Ovary (tissue), 9 donors: ENCODE measurements around the gene LIMS1. TPM values are rescaled to one million over a fixed set of nuclear protein-coding genes. Genes with fewer than 3 reads are reported as not detected.

Experiments used
- DNase-seq, 5 donors: peaks; one replicate each; pipeline ENCODE4 v3.0.0-alpha.2; 2019 to 2020
- H3K27ac ChIP-seq, 2 donors: fragments of 200-600 bp; one replicate each; pipeline versions ENCODE4 v1.5.1 to v1.8.0; 2019 to 2022
- H3K27me3 ChIP-seq: fragments of 200-600 bp; one replicate; pipeline ENCODE4 v1.8.0; 2022
- H3K36me3 ChIP-seq: fragments of 200-600 bp; sonication (generic); one replicate; pipeline ENCODE4 v1.5.1; 2019
- H3K4me1 ChIP-seq: one replicate; pipeline ENCODE4 v1.8.1; 2013; ENCODE audit warnings: mild to moderate bottlenecking, moderate library complexity; ENCODE audit not compliant: insufficient read depth
- H3K4me3 ChIP-seq: fragments of 200-600 bp; sonication (generic); one replicate; pipeline ENCODE4 v1.5.1; 2017
- H3K9me3 ChIP-seq, 2 donors: fragments of 200-600 bp in 1 of 2; sonication (generic) in 1 of 2; one replicate each; pipeline versions ENCODE4 v1.5.1 to v1.8.1; 2013 to 2019; ENCODE audit warnings: mild to moderate bottlenecking in 1 of 2, moderate library complexity in 1 of 2
- CTCF ChIP-seq, 3 donors: fragments of 450-650 bp in 2 of 3; fragments of 200-600 bp in 1 of 3; IDR thresholded peaks; one replicate each; pipeline versions ENCODE4 v1.5.1 to v1.8.0; 2016 to 2022; ENCODE audit warnings: antibody characterized with exemption in 3 of 3, mild to moderate bottlenecking in 1 of 3
- EP300 ChIP-seq: sonication (generic); formaldehyde crosslinking; IDR thresholded peaks from one replicate; pipeline ENCODE4 v1.6.1; 2017; ENCODE audit warnings: antibody characterized with exemption
- POLR2A ChIP-seq: fragments of 450-650 bp; IDR thresholded peaks from one replicate; pipeline ENCODE4 v1.6.1; 2017; ENCODE audit warnings: antibody characterized with exemption, mild to moderate bottlenecking, moderate library complexity
- WGBS, 3 donors: extraction: QIAGEN DNeasy Blood & Tissue Kit in 1 of 3; methylation state at CpG; one replicate each; pipeline versions ENCODE4 v1.1.5 to v1.1.7; 2013 to 2017; 5-methylcytosine and 5-hydroxymethylcytosine counted together
- intact Hi-C, 4 donors: fragments of 100-400 bp; cut with DNase I; formaldehyde crosslinking; loops; one replicate each; pipeline versions ENCODE4 v1.11.0 to v1.15.1; 2022 to 2023
- polyA plus RNA-seq, 2 donors: library from polyadenylated mRNA; stranded (reverse); fragments of 200-250 nt in 1 of 2; fragments of 350-450 nt in 1 of 2; fragmentation: Illumina TruSeq in 1 of 2; extraction: RNeasy Lipid Tissue Mini Kit (QIAGEN cat#74804) in 1 of 2; gene quantifications; one replicate each; pipeline ENCODE4 v1.2.3, GENCODE V29; 2013 to 2014
- total RNA-seq, 7 donors: library from RNA; depleted of rRNA in 2 of 7; stranded (reverse); fragments of >200 nt in 2 of 7; fragmentation: NEBNext Ultra II Directional in 3 of 7; extraction: Animal tissue kit (Norgen Biotek cat#: 25700) in 3 of 7; gene quantifications; one replicate each; pipeline versions ENCODE4 v1.1.0 to v1.2.4, GENCODE V29; 2016 to 2023
- donor health status: DM: no; HTN: no; CAD: no; lungs with moderate emphysema.
- donor health status: DM: no; HTN: no; CAD: no.
- donor health status: Bipolar disorder and iron deficiency.
- donor health status: DM: yes; HTN: yes; CAD: no.
- donor health status: DM: no; HTN: no; CAD: no.
- donor health status: DM: yes; HTN: yes; CAD: no.

Gene LIMS1
- total and polyA plus RNA-seq, 9 donors: 36.2 to 91.1 (median 40.2) TPM

GRCh38 chr2:108632332-108633160 lies 98.3 kb downstream of the LIMS1 start:
- TF ChIP-seq CTCF (IDR thresholded peaks at IDR 0.05) (no peak), POLR2A (no peak), EP300 (no peak)
- DNase-seq: no peak
- no peak overlapping the region for H3K4me3 ChIP-seq
- H3K4me1 ChIP-seq: peaks cover 9% of the 10 kb centered on the region
- no peaks in the 10 kb centered on the region for H3K9me3 ChIP-seq
- H3K36me3 ChIP-seq: no peaks in the 10 kb centered on the region
- intact Hi-C loops: no loop called here
- H3K27me3 ChIP-seq: no peaks in the 10 kb centered on the region
- WGBS, 3 donors: 52 to 63% (median 55%) methylated on average over 5 of the region's 5 CpGs
- no peak overlapping the region for H3K27ac ChIP-seq

- no peak for DNase-seq
- H3K4me3 ChIP-seq: no peak overlapping the region
- no peaks in the 10 kb centered on the region for H3K27me3 ChIP-seq
- intact Hi-C loops: no loop called here
- no peaks in the 10 kb centered on the region for H3K36me3 ChIP-seq
- H3K4me1 ChIP-seq: peaks cover 11% of the 10 kb centered on the region
- WGBS, 3 donors: 10 to 34% (median 15%) methylated on average over 1 of the region's 1 CpG
- TF ChIP-seq CTCF (IDR thresholded peaks at IDR 0.05) (no peak), POLR2A (no peak), EP300 (no peak)
- H3K27ac ChIP-seq: no peak overlapping the region
- H3K9me3 ChIP-seq: no peaks in the 10 kb centered on the region
Measured at GRCh38 chr2:108633409-108633808, 99.1 kb downstream of the LIMS1 start.

- no peak for DNase-seq
- Histone ChIP-seq H3K27me3 (no peaks in the 10 kb centered on the region), H3K27ac (no peak overlapping the region), H3K4me1 (peaks cover 11% of the 10 kb centered on the region), H3K4me3 (no peak overlapping the region), H3K36me3 (no peaks in the 10 kb centered on the region), H3K9me3 (no peaks in the 10 kb centered on the region)
- TF ChIP-seq CTCF (IDR thresholded peaks at IDR 0.05): no peak
- TF ChIP-seq POLR2A: no peak
- TF ChIP-seq EP300: no peak
- intact Hi-C loops: no loop called here
Measured at GRCh38 chr2:108634011-108634410, 99.7 kb downstream of the LIMS1 start.

- Histone ChIP-seq H3K27me3 (no peaks in the 10 kb centered on the region), H3K4me3 (no peak overlapping the region), H3K36me3 (no peaks in the 10 kb centered on the region), H3K4me1 (peaks cover 11% of the 10 kb centered on the region), H3K9me3 (no peaks in the 10 kb centered on the region), H3K27ac (no peak overlapping the region)
- TF ChIP-seq CTCF (IDR thresholded peaks at IDR 0.05) (no peak), POLR2A (no peak), EP300 (no peak)
- WGBS, 3 donors: 73 to 87% (median 77%) methylated on average over 10 of the region's 10 CpGs
- no peak for DNase-seq
- intact Hi-C loops: no loop called here
Measured at GRCh38 chr2:108634576-108635160, 100.4 kb downstream of the LIMS1 start.
